ENCODE results near the gene ETDC. TPM values are rescaled to one million over a fixed set of nuclear protein-coding genes. Genes with fewer than 3 reads are reported as not detected.

Gene ETDC
- total RNA-seq, 2 experiments from 2014 or later, result not detected

DNA sequence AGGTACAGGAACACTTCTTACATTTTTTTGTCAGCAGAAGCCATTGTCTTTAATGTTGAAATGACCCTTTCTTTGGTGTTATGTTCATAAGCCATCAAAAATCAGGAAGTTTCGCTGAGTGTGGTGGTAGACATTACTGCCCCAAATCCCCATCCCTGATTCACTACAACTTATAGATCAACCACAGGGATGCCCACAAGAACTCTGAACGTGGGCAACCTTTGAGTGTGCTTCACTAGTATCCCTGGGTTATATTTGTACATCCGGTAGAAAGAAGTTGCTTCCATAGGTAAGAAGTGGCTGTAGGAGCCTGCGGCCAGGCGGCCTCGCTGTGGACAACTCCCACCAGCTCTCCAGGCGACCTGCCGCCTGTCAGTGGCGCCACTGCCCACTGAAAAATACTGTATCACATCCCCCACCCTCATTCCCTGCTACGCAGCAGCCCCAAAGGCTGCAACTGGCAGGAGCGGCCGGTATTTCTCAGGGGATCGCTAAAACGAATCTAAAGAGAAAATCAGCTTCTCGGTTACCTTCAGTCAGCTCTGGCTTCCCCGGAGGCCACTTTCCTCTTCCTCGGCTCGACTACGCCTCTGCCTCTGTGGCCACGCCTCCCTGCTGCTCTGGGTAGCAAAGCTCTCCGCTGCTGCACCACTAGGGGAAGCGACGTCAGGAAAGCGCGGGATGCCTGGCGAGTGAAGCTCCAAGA lies 13.9 kb upstream of the ETDC start:
- Histone ChIP-seq H3K27ac (ENCODE audit: low read depth, low read length, poor library complexity, severe bottlenecking) (no peak overlapping the region), H2AFZ (ENCODE audit: low read length) (no peak overlapping the region), H4K20me1 (ENCODE audit: insufficient read depth, low read length) (no peaks in the 10 kb centered on the region), H3K9me3 (ENCODE audit: low read length) (no peaks in the 10 kb centered on the region), H3K4me2 (ENCODE audit: low read length) (no peak overlapping the region), H3K36me3 (ENCODE audit: insufficient read depth, low read length) (no peaks in the 10 kb centered on the region), H3K9me2 (ENCODE audit: insufficient read depth, low read length) (no peaks in the 10 kb centered on the region), H3K79me2 (ENCODE audit: insufficient read depth, low read depth, low read length) (no peaks in the 10 kb centered on the region), H3K4me1 (ENCODE audit: insufficient read depth, low read length, poor library complexity, severe bottlenecking) (no peaks in the 10 kb centered on the region), H3K4me3 (ENCODE audit: low read depth, low read length, poor library complexity, severe bottlenecking) (no peak overlapping the region)
- intact Hi-C loops (cut with micrococcal nuclease; ENCODE audit: unreplicated experiment), result no loop called here
- POLR2A ChIA-PET, result no interaction called here
- no peak for TF ChIP-seq EZH2phosphoT487 (IDR thresholded peaks at IDR 0.05; ENCODE audit: borderline replicate concordance, low read depth, low read length)
- TF ChIP-seq, protein P1, sequence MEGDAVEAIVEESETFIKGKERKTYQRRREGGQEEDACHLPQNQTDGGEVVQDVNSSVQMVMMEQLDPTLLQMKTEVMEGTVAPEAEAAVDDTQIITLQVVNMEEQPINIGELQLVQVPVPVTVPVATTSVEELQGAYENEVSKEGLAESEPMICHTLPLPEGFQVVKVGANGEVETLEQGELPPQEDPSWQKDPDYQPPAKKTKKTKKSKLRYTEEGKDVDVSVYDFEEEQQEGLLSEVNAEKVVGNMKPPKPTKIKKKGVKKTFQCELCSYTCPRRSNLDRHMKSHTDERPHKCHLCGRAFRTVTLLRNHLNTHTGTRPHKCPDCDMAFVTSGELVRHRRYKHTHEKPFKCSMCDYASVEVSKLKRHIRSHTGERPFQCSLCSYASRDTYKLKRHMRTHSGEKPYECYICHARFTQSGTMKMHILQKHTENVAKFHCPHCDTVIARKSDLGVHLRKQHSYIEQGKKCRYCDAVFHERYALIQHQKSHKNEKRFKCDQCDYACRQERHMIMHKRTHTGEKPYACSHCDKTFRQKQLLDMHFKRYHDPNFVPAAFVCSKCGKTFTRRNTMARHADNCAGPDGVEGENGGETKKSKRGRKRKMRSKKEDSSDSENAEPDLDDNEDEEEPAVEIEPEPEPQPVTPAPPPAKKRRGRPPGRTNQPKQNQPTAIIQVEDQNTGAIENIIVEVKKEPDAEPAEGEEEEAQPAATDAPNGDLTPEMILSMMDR (conservative IDR thresholded peaks at IDR 0.05; ENCODE audit: low read length), result no peak
- no peak for DNase-seq (ENCODE audit: low spot score)
- CTCF ChIA-PET (ENCODE audit: unreplicated experiment), result no interaction called here
- no TSS peak for BruUV-seq (replicated peaks)

DNA sequence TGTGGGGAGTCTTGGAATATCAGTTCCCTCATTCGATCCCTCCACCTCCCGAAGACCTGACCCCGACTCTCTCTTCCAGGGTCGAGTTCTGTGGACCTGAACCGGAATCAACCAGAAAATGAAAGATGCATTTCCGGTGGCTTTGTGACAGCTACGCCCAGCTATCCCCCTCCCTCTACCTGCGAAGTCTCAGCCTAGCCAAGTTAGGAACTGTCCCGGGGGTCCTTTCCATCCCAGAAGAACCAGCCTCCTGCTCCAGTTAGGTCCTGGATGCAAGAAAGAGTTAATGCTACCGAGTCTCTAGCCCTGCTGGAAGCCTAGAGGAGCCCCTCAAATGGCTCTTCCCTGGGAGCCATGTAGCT lies 13.4 kb upstream of the ETDC start:
- H3K79me2 ChIP-seq (ENCODE audit: insufficient read depth, low read depth, low read length), result no peaks in the 10 kb centered on the region
- BruUV-seq (replicated peaks), result no TSS peak
- H3K4me3 ChIP-seq (ENCODE audit: low read depth, low read length, poor library complexity, severe bottlenecking), result no peak overlapping the region
- TF ChIP-seq, protein P1 (conservative IDR thresholded peaks at IDR 0.05; ENCODE audit: low read length), result no peak
- TF ChIP-seq EZH2phosphoT487 (IDR thresholded peaks at IDR 0.05; ENCODE audit: borderline replicate concordance, low read depth, low read length), result no peak
- H3K36me3 ChIP-seq (ENCODE audit: insufficient read depth, low read length), result no peaks in the 10 kb centered on the region
- DNase-seq (ENCODE audit: low spot score), result no peak
- no peaks in the 10 kb centered on the region for H3K9me2 ChIP-seq (ENCODE audit: insufficient read depth, low read length)
- no peak overlapping the region for H2AFZ ChIP-seq (ENCODE audit: low read length)
- no peaks in the 10 kb centered on the region for H4K20me1 ChIP-seq (ENCODE audit: insufficient read depth, low read length)
- H3K27ac ChIP-seq (ENCODE audit: low read depth, low read length, poor library complexity, severe bottlenecking), result no peak overlapping the region
- no peak overlapping the region for H3K4me2 ChIP-seq (ENCODE audit: low read length)
- POLR2A ChIA-PET, result no interaction called here
- H3K9me3 ChIP-seq (ENCODE audit: low read length), result no peaks in the 10 kb centered on the region
- no peaks in the 10 kb centered on the region for H3K4me1 ChIP-seq (ENCODE audit: insufficient read depth, low read length, poor library complexity, severe bottlenecking)
- CTCF ChIA-PET (ENCODE audit: unreplicated experiment), result no interaction called here
- intact Hi-C loops (cut with micrococcal nuclease; ENCODE audit: unreplicated experiment), result no loop called here

DNA sequence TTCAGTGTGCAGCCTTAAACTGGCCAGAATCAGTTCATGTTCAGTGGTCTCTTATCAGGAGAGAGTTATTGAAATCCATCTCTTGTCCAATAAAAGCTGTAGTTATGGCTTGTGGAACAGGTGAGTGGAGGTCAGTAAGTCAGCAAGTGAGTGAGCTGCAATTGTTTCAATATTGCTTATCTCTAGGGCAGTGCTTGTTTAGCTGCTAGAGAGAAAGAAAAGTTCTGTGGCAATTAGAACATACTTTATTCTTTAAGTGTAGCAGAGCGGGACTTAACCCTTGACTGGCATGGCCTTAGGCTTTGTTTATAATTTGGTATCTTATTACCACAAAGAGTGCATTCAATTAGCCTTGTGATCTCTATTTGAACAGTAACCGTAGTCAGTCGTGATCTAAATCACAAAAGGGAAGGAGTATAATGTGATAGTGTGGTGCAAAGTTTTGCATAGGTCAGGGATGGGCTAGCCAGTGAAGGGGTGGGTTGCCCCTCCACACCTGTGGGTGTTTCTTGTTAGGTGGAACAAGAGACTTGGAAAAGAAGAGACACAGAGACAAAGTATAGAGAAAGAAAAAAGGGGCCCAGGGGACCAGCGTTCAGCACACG lies 6.9 kb upstream of the ETDC start:
- no peaks in the 10 kb centered on the region for H3K4me1 ChIP-seq (ENCODE audit: insufficient read depth, low read length, poor library complexity, severe bottlenecking)
- ChIA-PET POLR2A (no interaction called here), CTCF (ENCODE audit: unreplicated experiment) (no interaction called here)
- H3K27ac ChIP-seq (ENCODE audit: low read depth, low read length, poor library complexity, severe bottlenecking), result no peak overlapping the region
- intact Hi-C loops (cut with micrococcal nuclease; ENCODE audit: unreplicated experiment), result no loop called here
- TF ChIP-seq, protein P1 (conservative IDR thresholded peaks at IDR 0.05; ENCODE audit: low read length), result no peak
- TF ChIP-seq EZH2phosphoT487 (IDR thresholded peaks at IDR 0.05; ENCODE audit: borderline replicate concordance, low read depth, low read length), result no peak
- H4K20me1 ChIP-seq (ENCODE audit: insufficient read depth, low read length), result no peaks in the 10 kb centered on the region
- H3K9me3 ChIP-seq (ENCODE audit: low read length), result no peaks in the 10 kb centered on the region
- no TSS peak for BruUV-seq (replicated peaks)
- H3K36me3 ChIP-seq (ENCODE audit: insufficient read depth, low read length), result no peaks in the 10 kb centered on the region
- H3K9me2 ChIP-seq (ENCODE audit: insufficient read depth, low read length), result no peaks in the 10 kb centered on the region
- H3K4me2 ChIP-seq (ENCODE audit: low read length), result no peak overlapping the region
- no peak for DNase-seq (ENCODE audit: low spot score)
- H2AFZ ChIP-seq (ENCODE audit: low read length), result no peak overlapping the region
- H3K4me3 ChIP-seq (ENCODE audit: low read depth, low read length, poor library complexity, severe bottlenecking), result no peak overlapping the region
- no peaks in the 10 kb centered on the region for H3K79me2 ChIP-seq (ENCODE audit: insufficient read depth, low read depth, low read length)
